ENCODE measurements around the gene CHSY3.
A peak's percentile ranks its signal among the peaks of the same experiment; 100 is the strongest.

The CHSY3 gene

DNA sequence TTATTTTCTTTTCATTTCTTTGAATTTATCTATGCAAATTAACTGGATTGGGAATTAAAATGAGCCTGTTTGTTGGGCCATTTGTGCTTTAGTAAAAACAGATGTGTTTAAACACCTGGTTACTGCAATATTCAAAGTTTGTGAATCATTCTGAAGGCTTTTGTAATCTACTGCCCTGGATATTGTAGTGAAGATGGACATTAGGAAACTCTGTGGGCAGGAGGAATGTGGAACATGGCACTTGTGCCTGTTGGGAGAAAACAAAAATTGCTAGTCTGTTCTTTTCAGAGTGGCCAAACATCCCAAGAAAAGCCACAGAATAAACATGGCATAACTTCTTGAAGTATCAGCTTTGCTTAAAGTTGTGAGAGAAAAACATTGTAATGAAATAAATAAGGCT lies 40.8 kb downstream of the CHSY3 start:
- no peak overlapping the region for H3K4me3 ChIP-seq (replicated peaks; ENCODE audit: low read depth, low read length)
- peak; percentile 75 for DNase-seq (ENCODE audit: low read depth)
- TF ChIP-seq, protein P1, sequence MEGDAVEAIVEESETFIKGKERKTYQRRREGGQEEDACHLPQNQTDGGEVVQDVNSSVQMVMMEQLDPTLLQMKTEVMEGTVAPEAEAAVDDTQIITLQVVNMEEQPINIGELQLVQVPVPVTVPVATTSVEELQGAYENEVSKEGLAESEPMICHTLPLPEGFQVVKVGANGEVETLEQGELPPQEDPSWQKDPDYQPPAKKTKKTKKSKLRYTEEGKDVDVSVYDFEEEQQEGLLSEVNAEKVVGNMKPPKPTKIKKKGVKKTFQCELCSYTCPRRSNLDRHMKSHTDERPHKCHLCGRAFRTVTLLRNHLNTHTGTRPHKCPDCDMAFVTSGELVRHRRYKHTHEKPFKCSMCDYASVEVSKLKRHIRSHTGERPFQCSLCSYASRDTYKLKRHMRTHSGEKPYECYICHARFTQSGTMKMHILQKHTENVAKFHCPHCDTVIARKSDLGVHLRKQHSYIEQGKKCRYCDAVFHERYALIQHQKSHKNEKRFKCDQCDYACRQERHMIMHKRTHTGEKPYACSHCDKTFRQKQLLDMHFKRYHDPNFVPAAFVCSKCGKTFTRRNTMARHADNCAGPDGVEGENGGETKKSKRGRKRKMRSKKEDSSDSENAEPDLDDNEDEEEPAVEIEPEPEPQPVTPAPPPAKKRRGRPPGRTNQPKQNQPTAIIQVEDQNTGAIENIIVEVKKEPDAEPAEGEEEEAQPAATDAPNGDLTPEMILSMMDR (IDR thresholded peaks at IDR 0.05; ENCODE audit: low read length, missing control alignments), result no peak

DNA sequence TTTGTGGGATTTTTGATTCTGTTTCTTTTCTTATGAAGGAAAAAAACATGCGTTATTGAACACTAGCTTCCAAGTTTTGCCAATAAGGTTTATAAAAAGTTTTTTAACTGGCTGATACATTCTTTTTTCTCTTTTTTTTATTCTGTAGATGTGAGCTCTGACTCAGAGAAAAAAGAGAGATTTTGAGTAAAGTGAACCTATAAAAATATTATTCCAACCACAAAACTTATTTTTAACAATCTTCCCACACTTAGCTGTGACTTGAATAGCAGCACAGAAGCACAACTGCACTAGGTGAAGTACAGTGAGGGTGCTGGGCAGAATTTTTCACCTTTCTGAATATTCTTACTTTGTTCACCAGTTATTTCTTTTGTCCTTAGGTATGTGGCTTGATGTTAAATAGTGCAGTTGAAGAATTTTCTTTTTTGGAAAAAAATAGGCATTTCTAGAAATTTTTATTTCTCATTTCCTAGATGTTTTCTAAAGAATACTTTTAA lies 41.6 kb downstream of the CHSY3 start:
- no peak overlapping the region for H3K4me3 ChIP-seq (replicated peaks; ENCODE audit: low read depth, low read length)
- TF ChIP-seq, protein P1 (IDR thresholded peaks at IDR 0.05; ENCODE audit: low read length, missing control alignments), result no peak
- no peak for DNase-seq (ENCODE audit: low read depth)

DNA sequence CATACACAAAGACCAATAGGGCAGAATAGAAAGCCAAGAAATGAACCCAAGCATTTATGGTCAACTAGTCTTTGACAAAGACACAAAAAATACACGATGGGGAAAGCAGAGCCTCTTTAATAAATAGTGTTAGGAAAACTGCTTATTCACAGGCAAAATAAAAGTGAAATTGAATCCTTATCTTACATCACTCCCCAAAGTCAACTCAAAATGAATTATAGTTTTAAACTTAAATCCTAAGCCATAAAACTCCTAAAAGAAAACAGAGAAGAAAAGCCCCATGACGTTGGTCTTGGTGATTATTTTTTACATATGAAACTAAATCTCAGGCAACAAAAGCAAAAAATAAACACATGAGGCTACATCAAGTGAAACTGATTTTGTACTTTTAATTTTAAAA lies 46.8 kb downstream of the CHSY3 start:
- no peak for DNase-seq (ENCODE audit: low read depth)
- H3K4me3 ChIP-seq (replicated peaks; ENCODE audit: low read depth, low read length), result no peak overlapping the region
- TF ChIP-seq, protein P1 (IDR thresholded peaks at IDR 0.05; ENCODE audit: low read length, missing control alignments), result no peak

DNA sequence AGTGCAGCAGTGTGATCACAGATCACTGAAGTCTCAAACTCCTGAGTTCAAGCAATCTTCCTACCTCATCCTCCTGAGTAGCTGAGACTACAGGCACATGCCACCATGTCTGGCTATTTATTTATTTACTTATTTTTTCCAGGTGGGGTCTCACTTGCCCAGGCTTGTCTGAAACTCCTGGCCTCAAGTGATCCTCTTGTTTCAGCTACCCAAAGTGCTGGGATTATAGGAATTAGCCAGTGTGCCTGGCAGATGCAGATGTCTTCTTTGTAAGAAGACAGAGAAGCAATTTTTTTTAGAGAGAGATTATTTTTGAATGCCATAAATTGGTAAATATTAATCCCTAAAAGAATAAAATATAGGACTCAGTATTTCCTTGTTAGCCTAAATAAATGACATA lies 54.3 kb downstream of the CHSY3 start:
- TF ChIP-seq, protein P1 (IDR thresholded peaks at IDR 0.05; ENCODE audit: low read length, missing control alignments), result no peak
- no peak for DNase-seq (ENCODE audit: low read depth)
- no peak overlapping the region for H3K4me3 ChIP-seq (replicated peaks; ENCODE audit: low read depth, low read length)

DNA sequence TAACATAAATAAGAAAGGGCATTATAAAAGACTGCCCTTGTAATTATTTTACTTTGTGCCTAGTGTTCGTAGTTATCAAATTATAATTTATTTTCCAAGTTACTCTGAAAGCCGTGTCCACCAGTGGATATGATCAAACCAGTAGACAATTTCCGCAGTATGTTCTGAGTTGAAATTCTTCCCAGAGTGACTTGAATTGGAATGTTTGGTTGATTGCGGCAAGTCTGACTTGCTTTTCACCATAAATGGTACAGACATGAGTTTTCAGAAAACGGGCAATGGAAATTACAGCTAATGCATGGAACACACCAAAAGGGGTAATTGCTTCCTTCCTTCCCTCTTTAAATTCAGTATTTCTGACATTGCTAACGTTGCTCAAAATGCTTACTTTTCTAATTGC lies 56.6 kb downstream of the CHSY3 start:
- DNase-seq (ENCODE audit: low read depth), result peak; percentile 47
- TF ChIP-seq, protein P1 (IDR thresholded peaks at IDR 0.05; ENCODE audit: low read length, missing control alignments), result no peak
- H3K4me3 ChIP-seq (replicated peaks; ENCODE audit: low read depth, low read length), result no peak overlapping the region

DNA sequence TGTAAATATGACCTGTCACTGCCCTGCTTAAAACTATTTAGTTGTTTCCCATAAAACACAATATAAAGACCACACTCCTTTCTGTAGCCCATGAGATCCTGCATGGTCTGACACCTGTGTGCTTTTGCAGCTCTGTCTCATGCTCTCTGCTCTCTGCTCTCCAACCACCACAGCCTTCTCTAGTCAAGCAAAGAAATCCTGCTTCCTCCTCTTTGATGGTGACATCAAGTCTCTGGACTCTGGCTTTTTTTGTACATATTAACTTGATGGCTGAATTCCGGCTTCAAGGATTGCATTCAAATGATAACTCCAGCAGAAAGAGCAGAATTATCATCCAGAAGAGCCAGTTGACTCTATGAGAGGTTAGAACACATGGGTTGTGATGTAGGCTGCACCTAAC lies 58.2 kb downstream of the CHSY3 start:
- no peak for DNase-seq (ENCODE audit: low read depth)
- H3K4me3 ChIP-seq (replicated peaks; ENCODE audit: low read depth, low read length), result no peak overlapping the region
- TF ChIP-seq, protein P1 (IDR thresholded peaks at IDR 0.05; ENCODE audit: low read length, missing control alignments), result no peak

DNA sequence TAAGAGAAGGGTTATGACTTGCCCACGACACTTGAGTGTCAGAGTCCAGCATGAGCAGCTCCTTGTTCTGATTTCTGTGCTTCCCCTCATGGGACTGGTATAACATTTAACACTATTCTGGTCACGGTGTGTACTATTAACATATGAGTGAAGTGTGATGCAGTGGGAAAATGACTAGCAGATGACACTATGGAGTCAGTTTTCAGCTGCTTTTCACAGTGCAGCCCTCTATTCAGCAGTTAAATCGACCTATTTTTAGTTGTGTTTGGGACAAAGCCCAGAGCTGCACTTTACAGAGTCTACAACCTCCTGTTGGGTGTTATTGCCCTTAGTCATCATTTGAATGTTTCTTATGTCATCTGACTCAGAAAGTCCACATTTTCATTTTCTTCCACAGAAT lies 59.1 kb downstream of the CHSY3 start:
- TF ChIP-seq, protein P1 (IDR thresholded peaks at IDR 0.05; ENCODE audit: low read length, missing control alignments), result no peak
- peak; percentile 85 for DNase-seq (ENCODE audit: low read depth)
- peak overlapping the region; percentile 3 for H3K4me3 ChIP-seq (replicated peaks; ENCODE audit: low read depth, low read length)
